CD14-positive monocyte (primary cell): ENCODE data around the gene MCU. TPM values are rescaled to one million over a fixed set of nuclear protein-coding genes. Genes with fewer than 3 reads are reported as not detected.

Source experiments
- DNase-seq, 3 donors: peaks; one replicate each; pipeline ENCODE4 v3.0.0-alpha.2; 2011 to 2022
- H2AFZ ChIP-seq: 2 replicates; pipeline ENCODE4 v1.6.0; 2012; ENCODE audit warnings: mild to moderate bottlenecking, low read depth, low read length, inconsistent platforms; ENCODE audit not compliant: insufficient read depth, poor library complexity, severe bottlenecking
- H3K27ac ChIP-seq, 2 donors: 1 replicate in 1 of 2; 2 replicates in 1 of 2; pipeline ENCODE4 v1.5.1; 2012 to 2013; ENCODE audit warnings: low read length in 2 of 2, control low read depth in 1 of 2, inconsistent platforms in 1 of 2, low read depth in 1 of 2, mild to moderate bottlenecking in 1 of 2
- H3K27me3 ChIP-seq, 2 donors: one replicate each; pipeline versions ENCODE4 v1.6.0 to v1.6.1; 2011 to 2013; ENCODE audit warnings: low read length in 2 of 2; ENCODE audit not compliant: control insufficient read depth in 2 of 2, insufficient read depth in 2 of 2
- H3K36me3 ChIP-seq, 2 donors: replicated peaks in 1 of 2; 1 replicate in 1 of 2; 2 replicates in 1 of 2; pipeline versions ENCODE4 v1.5.1 to v1.6.1; 2012 to 2013; ENCODE audit warnings: low read length in 2 of 2, control low read depth in 1 of 2, inconsistent platforms in 1 of 2, mild to moderate bottlenecking in 1 of 2; ENCODE audit not compliant: insufficient read depth in 2 of 2, control insufficient read depth in 1 of 2
- H3K4me1 ChIP-seq, 2 donors: 1 replicate in 1 of 2; 2 replicates in 1 of 2; pipeline versions ENCODE4 v1.5.1 to v1.6.1; 2012 to 2013; ENCODE audit warnings: low read length in 2 of 2, control low read depth in 1 of 2, inconsistent platforms in 1 of 2, mild to moderate bottlenecking in 1 of 2, moderate library complexity in 1 of 2; ENCODE audit not compliant: insufficient read depth in 2 of 2, control insufficient read depth in 1 of 2
- H3K4me2 ChIP-seq: replicated peaks from 2 replicates; pipeline ENCODE3; 2012; ENCODE audit warnings: low read length, moderate library complexity, mild to moderate bottlenecking; ENCODE audit not compliant: poor library complexity, severe bottlenecking; ENCODE audit errors: extremely low read depth
- H3K4me3 ChIP-seq, 3 experiments: fragments of 200-600 bp in 1 of 3; sonication (generic) in 1 of 3; replicated peaks in 1 of 3; 1 replicate in 2 of 3; 2 replicates in 1 of 3; pipeline ENCODE4 v1.5.1; 2011 to 2013; ENCODE audit warnings: low read length in 3 of 3, mild to moderate bottlenecking in 3 of 3, control low read depth in 2 of 3, low read depth in 2 of 3, inconsistent platforms in 1 of 3, moderate library complexity in 1 of 3
- H3K79me2 ChIP-seq: 2 replicates; pipeline ENCODE4 v1.6.0; 2012; ENCODE audit warnings: mild to moderate bottlenecking, control low read depth, inconsistent platforms, low read length, moderate library complexity; ENCODE audit not compliant: insufficient read depth
- H3K9ac ChIP-seq: 2 replicates; pipeline ENCODE4 v1.6.0; 2017; ENCODE audit warnings: low read length, mild to moderate bottlenecking; ENCODE audit not compliant: insufficient read depth, poor library complexity, severe bottlenecking
- H3K9me3 ChIP-seq, 2 donors: replicated peaks in 1 of 2; 1 replicate in 1 of 2; 2 replicates in 1 of 2; pipeline versions ENCODE4 v1.5.1 to v1.6.1; 2012 to 2013; ENCODE audit warnings: low read length in 2 of 2, control low read depth in 1 of 2; ENCODE audit not compliant: control insufficient read depth in 1 of 2, insufficient read depth in 1 of 2
- H4K20me1 ChIP-seq: 2 replicates; pipeline ENCODE4 v1.6.0; 2012; ENCODE audit warnings: mild to moderate bottlenecking, low read length, control low read depth, moderate library complexity; ENCODE audit not compliant: insufficient read depth
- H3K27ac Mint-ChIP-seq, 7 donors: one replicate each; pipeline ENCODE4 v1.8.0; 2020; ENCODE audit warnings: mild to moderate bottlenecking in 7 of 7, mixed read lengths in 7 of 7, moderate library complexity in 6 of 7, inconsistent platforms in 2 of 7
- H3K27me3 Mint-ChIP-seq, 3 donors: one replicate each; pipeline ENCODE4 v1.8.0; 2021 to 2022; ENCODE audit warnings: low read depth in 3 of 3, mild to moderate bottlenecking in 3 of 3, mixed read lengths in 3 of 3, moderate library complexity in 3 of 3, inconsistent platforms in 1 of 3
- H3K36me3 Mint-ChIP-seq, 2 donors: one replicate each; pipeline ENCODE4 v1.8.0; 2020; ENCODE audit warnings: mixed read lengths in 2 of 2, inconsistent platforms in 1 of 2, mild to moderate bottlenecking in 1 of 2
- H3K4me1 Mint-ChIP-seq: one replicate; pipeline ENCODE4 v1.8.0; 2020; ENCODE audit warnings: mild to moderate bottlenecking, mixed read lengths
- H3K4me3 Mint-ChIP-seq, 2 donors: one replicate each; pipeline ENCODE4 v1.8.0; 2020; ENCODE audit warnings: mild to moderate bottlenecking in 2 of 2, mixed read lengths in 2 of 2, moderate library complexity in 1 of 2
- H3K9me3 Mint-ChIP-seq, 7 donors: one replicate each; pipeline ENCODE4 v1.8.0; 2020 to 2022; ENCODE audit warnings: mixed read lengths in 7 of 7, mild to moderate bottlenecking in 6 of 7, moderate library complexity in 6 of 7, inconsistent platforms in 2 of 7
- WGBS: methylation state at CpG from one replicate; pipeline ENCODE4 v1.1.5; 2013; ENCODE audit warnings: missing lambda C conversion rate; ENCODE audit not compliant: insufficient coverage; 5-methylcytosine and 5-hydroxymethylcytosine counted together
- intact Hi-C, 2 donors: fragments of 100-400 bp; cut with micrococcal nuclease; formaldehyde crosslinking; loops; one replicate each; pipeline versions ENCODE4 v1.15.0 to v1.15.1; 2023
- polyA plus RNA-seq, 3 donors: library from polyadenylated mRNA; depleted of rRNA in 1 of 3; unstranded in 2 of 3; stranded (reverse) in 1 of 3; fragments of 300-500 nt in 2 of 3; fragments of >200 nt in 1 of 3; fragmentation: Illumina TruSeq in 2 of 3; gene quantifications; 1 replicate in 2 of 3; 2 replicates in 1 of 3; pipeline ENCODE4 v1.2.3, GENCODE V29; 2012 to 2021
- TF ChIP-seq, protein P1 (sequence below): fragments of 200-600 bp; IDR thresholded peaks from one replicate; pipeline ENCODE4 v1.8.0; 2022; ENCODE audit warnings: antibody characterized with exemption, mild to moderate bottlenecking

The MCU gene
- polyA plus RNA-seq, 3 donors, result 11.7 to 23.1 (median 16.5) TPM

DNA sequence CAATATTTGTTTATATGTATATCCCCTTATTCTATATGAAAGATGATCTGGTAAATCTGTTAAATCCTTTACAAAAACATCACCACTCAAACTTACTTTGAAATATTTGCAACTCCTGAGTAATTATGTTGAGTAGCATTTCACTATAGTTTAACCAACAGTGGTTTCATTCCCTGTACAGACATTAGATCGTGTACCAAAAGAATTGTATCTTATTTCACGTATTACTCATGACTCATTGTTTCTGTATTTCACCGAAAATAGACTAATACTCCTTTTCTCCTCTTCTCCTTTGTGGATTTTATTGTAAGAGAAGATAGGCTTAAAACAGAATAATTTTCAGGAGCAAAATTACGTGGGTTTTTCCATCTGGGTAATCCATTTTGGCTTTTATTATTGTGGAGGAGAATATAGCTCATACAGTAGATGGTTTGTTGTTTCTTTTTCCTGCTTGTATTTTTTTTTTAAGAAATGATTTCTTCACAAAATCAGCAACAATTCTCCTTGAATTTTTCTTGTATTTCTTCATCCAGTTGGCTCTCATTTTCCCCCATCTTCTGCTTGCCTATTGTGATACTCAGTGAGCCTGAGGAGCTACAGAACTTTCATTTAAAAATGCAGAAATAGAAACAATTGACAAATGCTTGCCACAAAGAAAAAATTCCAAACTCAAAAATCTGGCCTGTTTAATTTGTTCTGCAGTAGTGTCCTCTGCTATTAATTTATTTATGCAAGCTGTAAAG, 111.0 kb downstream of the MCU start:
- Mint-ChIP-seq H3K4me1 (peaks cover 9% of the 10 kb centered on the region), H3K4me3 (no peak overlapping the region), H3K27me3 (no peaks in the 10 kb centered on the region), H3K27ac (peak overlapping the region in 2 of 7 donors; percentile 16 to 62), H3K36me3 (peaks cover 10 to 16% of the 10 kb centered on the region in 2 donors), H3K9me3 (peaks cover 0 to 1% (median 0%) of the 10 kb centered on the region in 7 donors)
- Histone ChIP-seq H4K20me1 (no peaks in the 10 kb centered on the region), H3K4me2 (no peak overlapping the region), H2AFZ (no peak overlapping the region), H3K27ac (peak overlapping the region in 1 of 2 donors; percentile 20), H3K9ac (no peak overlapping the region), H3K79me2 (peaks cover 10% of the 10 kb centered on the region), H3K9me3 (no peaks in the 10 kb centered on the region), H3K4me3 (no peak overlapping the region), H3K4me1 (no peaks in the 10 kb centered on the region), H3K27me3 (no peaks in the 10 kb centered on the region), H3K36me3 (no peaks in the 10 kb centered on the region)
- TF ChIP-seq, protein P1, sequence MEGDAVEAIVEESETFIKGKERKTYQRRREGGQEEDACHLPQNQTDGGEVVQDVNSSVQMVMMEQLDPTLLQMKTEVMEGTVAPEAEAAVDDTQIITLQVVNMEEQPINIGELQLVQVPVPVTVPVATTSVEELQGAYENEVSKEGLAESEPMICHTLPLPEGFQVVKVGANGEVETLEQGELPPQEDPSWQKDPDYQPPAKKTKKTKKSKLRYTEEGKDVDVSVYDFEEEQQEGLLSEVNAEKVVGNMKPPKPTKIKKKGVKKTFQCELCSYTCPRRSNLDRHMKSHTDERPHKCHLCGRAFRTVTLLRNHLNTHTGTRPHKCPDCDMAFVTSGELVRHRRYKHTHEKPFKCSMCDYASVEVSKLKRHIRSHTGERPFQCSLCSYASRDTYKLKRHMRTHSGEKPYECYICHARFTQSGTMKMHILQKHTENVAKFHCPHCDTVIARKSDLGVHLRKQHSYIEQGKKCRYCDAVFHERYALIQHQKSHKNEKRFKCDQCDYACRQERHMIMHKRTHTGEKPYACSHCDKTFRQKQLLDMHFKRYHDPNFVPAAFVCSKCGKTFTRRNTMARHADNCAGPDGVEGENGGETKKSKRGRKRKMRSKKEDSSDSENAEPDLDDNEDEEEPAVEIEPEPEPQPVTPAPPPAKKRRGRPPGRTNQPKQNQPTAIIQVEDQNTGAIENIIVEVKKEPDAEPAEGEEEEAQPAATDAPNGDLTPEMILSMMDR, result no peak
- no CpG with 5 or more reads among the region's 4 CpGs for WGBS
- no peak for DNase-seq
- intact Hi-C loops, result no loop called here

DNA sequence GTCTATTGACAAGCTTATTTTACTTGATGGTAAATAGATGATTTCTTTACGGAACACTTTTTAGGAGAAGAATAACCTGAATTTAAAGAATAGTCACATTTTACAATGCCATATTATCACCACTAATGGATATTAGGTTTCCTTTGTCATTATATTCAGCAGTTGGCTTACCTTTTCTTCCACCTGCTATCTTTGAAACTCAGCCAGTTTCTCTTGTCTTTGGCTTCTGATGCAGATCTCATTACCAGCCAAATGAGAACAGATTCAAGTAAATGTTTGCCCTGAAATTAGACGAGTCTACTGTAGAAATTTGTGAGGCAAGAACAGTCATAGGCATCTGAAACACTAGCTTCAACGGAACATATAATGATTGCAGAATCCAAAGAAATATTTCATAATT, 116.1 kb downstream of the MCU start:
- Mint-ChIP-seq H3K36me3 (peaks cover 13 to 18% of the 10 kb centered on the region in 2 donors), H3K27me3 (no peaks in the 10 kb centered on the region), H3K9me3 (peaks cover 0 to 7% (median 3%) of the 10 kb centered on the region in 7 donors), H3K27ac (no peak overlapping the region), H3K4me3 (no peak overlapping the region), H3K4me1 (peaks cover 14% of the 10 kb centered on the region)
- Histone ChIP-seq H2AFZ (no peak overlapping the region), H3K4me2 (no peak overlapping the region), H3K27ac (no peak overlapping the region), H4K20me1 (no peaks in the 10 kb centered on the region), H3K79me2 (no peaks in the 10 kb centered on the region), H3K4me1 (peaks cover 0 to 8% of the 10 kb centered on the region in 2 donors), H3K36me3 (no peaks in the 10 kb centered on the region), H3K4me3 (no peak overlapping the region), H3K9ac (no peak overlapping the region), H3K9me3 (no peaks in the 10 kb centered on the region), H3K27me3 (no peaks in the 10 kb centered on the region)
- TF ChIP-seq, protein P1, result no peak
- intact Hi-C loops, result no loop called here
- DNase-seq, result no peak
- WGBS, result 86% methylated on average over 1 of the region's 3 CpGs
